ENCODE measurements around the gene PM20D2.
"Not testable (repeated sequence)": the region's sequence is repeated elsewhere in the genome, so short reads cannot be mapped to it uniquely, and the experiment has no call there.

The PM20D2 gene

DNA sequence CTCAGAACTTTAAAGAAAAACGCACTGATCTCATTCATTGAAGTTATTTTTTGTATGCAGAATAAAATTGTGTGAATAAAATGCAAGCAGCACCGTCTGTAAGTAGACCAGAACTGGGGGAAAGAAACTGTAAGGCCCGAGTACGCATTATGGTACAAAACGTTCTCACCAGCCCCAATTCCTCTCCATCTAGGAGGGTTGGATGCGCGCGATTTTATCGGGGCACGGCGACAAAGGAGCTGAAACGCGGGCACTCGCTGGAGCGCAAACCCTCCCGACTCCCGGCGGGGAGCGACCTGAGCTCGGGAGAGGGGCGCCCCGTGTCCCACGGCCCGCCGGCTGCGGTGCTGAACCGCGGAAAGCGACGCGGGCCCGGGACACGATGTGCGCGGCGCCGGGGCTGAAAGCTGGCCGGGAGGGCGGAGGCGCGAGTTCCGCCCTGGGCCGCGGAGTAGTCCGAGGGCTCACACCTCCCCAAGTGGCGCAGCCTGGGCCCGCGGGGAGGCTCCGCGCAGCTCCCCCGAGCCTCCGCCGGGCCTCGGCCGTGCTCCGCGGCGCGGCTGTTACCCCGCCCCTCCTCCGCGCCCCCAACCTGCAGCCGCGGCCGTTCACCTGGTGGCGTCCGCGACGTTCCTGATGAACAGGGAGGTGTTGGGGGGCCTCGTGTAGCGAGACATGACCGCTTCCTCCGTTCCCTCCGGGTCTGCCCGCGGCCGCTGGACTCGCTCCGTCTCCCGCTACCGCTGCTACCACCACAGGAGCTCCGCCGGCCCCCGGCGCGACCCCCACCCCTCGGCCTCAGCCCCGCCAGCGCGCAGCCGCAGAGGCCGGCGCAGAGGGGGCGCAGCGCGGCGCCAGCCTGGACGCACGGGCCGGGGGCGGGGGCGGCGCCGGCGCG lies 28.4 kb upstream of the PM20D2 start, which contains the start of gene SRSF12:
Gene SRSF12 (minus strand): TSS at position 861 of the 898 bp plus-strand sequence. CDS start 184 bp downstream, at position 677.
- H3K4me3 ChIP-seq (ENCODE audit: low read depth, low read length), result peak within 1 kb of the TSS; percentile 48

GRCh38 chr6:89118931-89119330 lies 26.9 kb upstream of the PM20D2 start:
- no peak for TF ChIP-seq CTCF (IDR thresholded peaks at IDR 0.05; ENCODE audit: insufficient read depth, low read depth, low read length, missing control alignments)
- H3K4me3 ChIP-seq (ENCODE audit: low read depth, low read length), result no peak overlapping the region
- no peak for DNase-seq (ENCODE audit: low read depth)

More for the DNA sequence above, 28.4 kb upstream of the PM20D2 start, which contains the start of gene SRSF12:
- no peak for TF ChIP-seq CTCF (IDR thresholded peaks at IDR 0.05; ENCODE audit: insufficient read depth, low read depth, low read length, missing control alignments)
- peak; percentile 63 for DNase-seq (ENCODE audit: low read depth)

DNA sequence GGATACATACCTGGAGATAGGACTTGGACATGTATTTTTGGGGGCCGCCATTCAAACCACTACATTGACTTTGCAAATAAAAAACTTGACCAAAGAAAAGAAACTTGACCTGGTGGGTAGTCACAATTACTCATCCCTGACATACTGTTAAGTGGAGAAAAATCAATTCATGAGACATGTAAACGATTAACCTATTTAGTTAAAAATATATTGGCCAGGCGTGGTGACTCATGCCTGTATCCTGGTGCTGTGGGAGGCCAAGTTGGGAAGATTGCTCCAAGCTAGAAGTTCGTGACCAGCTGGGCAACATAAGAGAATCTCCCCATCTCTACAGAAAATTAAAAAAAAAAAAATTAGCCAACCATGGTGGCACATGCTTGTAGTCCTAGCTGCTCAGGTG lies 25.5 kb upstream of the PM20D2 start:
- TF ChIP-seq CTCF (IDR thresholded peaks at IDR 0.05; ENCODE audit: insufficient read depth, low read depth, low read length, missing control alignments), result no peak
- no peak overlapping the region for H3K4me3 ChIP-seq (ENCODE audit: low read depth, low read length)
- no peak for DNase-seq (ENCODE audit: low read depth)

DNA sequence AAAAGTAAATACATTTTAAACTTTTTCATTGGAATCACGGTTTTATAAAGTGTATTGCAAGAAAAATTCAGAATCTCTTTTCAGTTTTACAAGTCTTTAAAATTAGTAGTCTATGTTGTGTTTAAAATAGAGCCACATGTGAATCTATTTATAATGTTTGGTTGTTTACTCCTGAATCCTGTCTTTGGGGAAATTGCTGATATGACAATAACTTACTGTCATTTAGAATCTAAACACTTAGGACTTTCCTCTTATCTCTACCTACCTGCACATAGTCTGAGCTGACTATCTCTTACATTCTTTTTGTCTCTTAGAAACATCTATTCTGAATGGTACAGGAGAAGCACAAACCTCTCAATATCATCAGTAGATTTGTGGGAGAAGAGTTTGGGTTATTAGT lies 23.9 kb upstream of the PM20D2 start:
- TF ChIP-seq CTCF (IDR thresholded peaks at IDR 0.05; ENCODE audit: insufficient read depth, low read depth, low read length, missing control alignments), result no peak
- no peak overlapping the region for H3K4me3 ChIP-seq (ENCODE audit: low read depth, low read length)
- DNase-seq (ENCODE audit: low read depth), result no peak

- DNase-seq (ENCODE audit: low read depth), result peak; percentile 54
- H3K4me3 ChIP-seq (ENCODE audit: low read depth, low read length), result no peak overlapping the region
- peak; percentile 51 for TF ChIP-seq CTCF (IDR thresholded peaks at IDR 0.05; ENCODE audit: insufficient read depth, low read depth, low read length, missing control alignments)
Measured at GRCh38 chr6:89122625-89123024, 23.2 kb upstream of the PM20D2 start.

DNA sequence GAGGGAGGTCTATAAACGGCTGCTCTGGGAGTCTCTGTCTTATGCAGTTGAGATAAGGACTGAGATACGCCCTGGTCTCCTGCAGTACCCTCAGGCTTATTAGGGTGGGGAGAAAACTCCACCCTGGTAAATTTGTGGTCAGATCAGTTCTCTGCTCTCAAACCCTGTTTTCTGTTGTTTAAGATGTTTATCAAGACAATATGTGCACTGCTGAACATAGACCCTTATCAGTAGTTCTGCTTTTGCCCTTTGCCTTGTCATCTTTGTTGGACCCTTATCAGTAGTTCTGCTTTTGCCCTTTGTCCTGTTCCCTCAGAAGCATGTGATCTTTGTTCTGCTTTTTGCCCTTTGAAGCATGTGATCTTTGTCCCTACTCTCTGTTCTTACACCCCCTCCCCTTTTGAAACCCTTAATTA lies 17.6 kb upstream of the PM20D2 start:
- not testable (repeated sequence) for DNase-seq (ENCODE audit: low read depth); H3K4me3 ChIP-seq (ENCODE audit: low read depth, low read length)

GRCh38 chr6:89131599-89131998 lies 14.3 kb upstream of the PM20D2 start:
- no peak overlapping the region for H3K4me3 ChIP-seq (ENCODE audit: low read depth, low read length)
- DNase-seq (ENCODE audit: low read depth), result peak; percentile 16
- no peak for TF ChIP-seq CTCF (IDR thresholded peaks at IDR 0.05; ENCODE audit: insufficient read depth, low read depth, low read length, missing control alignments)
